ENCODE measurements around the gene HTR2B. TPM values are rescaled to one million over a fixed set of nuclear protein-coding genes. Genes with fewer than 3 reads are reported as not detected.
A peak's percentile ranks its signal among the peaks of the same experiment; 100 is the strongest.
"Not testable (repeated sequence)": the region's sequence is repeated elsewhere in the genome, so short reads cannot be mapped to it uniquely, and the experiment has no call there.

The HTR2B gene
- not detected in 2 replicates for total RNA-seq (2014; rRNA removed; shearing (Covaris generic))

DNA sequence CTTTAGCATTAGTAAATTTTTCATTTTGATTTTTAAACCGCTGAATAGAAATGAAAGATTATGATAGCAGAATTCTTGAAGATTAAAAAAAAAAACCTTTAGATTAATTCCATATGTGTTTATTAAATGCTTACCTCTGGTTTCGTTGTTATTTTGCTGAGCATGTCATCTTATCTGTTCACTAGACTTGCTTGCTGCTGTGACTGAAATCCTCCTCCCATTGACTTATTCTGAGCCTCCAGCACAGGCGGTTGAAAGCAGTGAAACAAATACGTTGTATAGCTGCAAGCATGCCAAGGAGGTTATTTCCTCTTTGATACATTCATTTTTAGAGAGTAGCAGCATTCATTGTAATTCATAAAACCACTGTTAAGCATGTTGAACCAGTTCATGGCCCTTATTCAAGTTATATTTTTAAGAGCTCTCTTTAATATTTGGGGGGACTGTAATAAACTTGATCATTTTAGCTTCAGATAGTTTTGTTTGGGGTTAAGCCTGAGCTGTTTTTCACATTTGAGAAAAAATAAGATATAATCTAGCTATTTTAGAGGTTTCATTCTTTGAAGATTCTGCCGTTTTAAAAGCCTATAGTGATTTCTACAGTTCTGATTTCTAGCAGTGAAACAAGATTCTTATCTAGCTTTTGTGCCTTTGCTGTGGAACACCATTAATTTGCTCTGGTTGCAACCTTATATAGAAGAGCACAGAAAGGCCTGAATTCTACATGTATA is at the start of gene HTR2B:
HTR2B (minus strand) TSS at position 205 of the 731 bp plus-strand sequence. CDS start 1,278 bp downstream, outside the sequence.
- DNase-seq (ENCODE audit: low spot score), result no peak

DNA sequence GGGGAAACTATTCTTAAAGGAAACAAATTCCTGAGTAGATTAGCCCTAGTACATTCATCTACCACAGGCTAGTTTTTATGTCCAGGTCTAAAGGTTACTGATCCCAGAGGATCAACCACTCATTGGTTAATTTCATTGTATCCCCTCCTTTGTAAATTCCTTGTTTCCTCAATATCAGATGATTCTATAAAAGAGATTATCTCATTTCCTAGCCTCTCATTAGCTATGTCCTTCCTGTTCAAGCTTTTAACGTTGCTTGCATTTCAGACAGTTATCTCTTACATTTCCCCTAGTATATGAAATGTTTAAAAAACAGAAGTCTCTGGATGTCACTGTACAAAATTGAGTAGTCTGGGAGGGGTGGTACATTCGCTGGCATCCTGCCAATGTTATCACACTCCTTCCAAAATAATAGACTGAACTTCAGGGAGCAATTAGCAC is 49.4 kb upstream of the HTR2B start:
- no peak for DNase-seq (ENCODE audit: low spot score)

DNA sequence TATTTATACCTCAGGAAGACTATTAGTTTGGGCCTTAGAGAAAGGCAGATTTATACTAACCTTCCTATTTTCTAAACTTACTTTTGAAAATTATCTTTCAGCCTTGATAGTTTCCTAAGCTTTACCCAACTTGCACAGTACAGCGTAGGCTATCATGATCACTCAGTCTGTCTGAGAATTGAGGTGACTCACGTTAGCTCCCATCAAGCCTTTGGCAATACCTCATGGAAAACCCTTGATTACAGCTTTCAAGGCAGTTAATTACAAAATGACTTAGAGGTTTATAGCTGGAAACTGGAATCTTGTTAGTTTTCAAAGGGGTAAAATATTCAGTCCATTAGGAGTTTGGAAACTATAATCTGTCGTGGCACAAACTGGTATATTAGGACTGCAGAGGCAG is 47.2 kb upstream of the HTR2B start:
- no peak for DNase-seq (ENCODE audit: low spot score)

DNA sequence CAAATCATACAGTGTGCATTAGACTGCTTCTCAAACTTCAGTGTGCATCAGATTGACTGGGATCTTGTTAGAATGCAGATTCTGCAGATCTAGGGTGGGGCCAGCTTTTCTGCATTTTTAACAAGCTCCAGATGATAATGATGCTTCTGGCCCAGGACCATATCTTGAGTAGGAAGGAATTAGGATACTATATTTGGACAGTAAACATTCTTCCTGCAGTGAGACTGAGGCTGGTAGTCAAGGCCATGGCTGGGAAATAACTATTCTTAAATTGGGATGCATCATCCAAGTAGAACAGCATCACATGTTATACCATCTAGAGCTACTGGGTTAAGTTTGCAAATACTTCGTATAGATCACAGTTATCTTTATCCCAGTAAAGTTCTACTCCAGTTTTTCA is 45.2 kb upstream of the HTR2B start:
- no peak for DNase-seq (ENCODE audit: low spot score)

DNA sequence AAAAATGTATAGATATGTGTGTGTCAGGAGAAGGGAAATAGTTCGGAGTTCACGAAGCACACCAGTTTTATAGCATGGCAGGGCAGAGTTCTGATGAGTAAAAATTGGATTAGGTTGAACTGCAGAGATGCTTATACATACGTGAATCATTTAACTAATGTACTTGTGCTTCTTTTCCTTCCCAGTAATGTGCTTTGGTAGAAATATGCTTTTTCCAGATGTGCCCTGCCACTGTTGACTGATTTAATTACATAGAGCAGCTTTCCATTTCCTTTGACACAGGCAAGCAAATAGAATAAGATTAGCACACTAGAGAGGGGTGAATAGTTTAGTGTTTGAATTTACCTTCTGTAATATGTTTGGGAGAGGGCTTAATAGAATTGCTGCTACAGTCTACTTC is 44.6 kb upstream of the HTR2B start:
- no peak for DNase-seq (ENCODE audit: low spot score)

DNA sequence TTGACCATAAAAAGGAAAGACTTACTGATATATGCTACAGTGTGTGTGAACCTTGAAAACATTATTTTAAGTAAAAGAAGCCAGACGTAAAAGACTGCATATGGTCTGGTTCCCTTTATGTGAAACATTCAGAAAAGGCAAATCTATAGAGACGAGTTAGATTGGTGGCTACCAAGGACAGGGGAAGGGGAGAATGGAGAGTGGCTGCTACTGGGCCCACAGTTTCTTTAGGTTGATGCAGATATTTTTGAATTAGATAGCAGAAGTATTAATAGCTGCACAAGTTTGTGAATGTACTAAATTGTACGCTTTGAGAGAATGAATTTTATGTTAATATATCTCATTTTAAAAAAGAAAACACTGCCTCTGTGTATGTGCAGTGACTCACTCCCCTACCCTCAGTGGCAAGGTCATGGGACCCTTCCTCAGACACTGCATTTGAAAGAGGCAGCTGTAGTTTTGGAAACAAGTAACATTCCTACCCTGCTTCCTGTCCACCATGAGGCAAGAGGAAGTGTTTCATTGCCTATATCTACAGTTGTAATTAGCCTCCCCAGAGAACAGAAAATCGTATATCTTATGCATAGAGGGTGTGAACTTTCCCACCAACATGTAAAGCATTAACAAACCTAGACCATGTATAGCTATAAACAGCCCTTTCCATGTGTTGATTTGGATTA is 43.8 kb upstream of the HTR2B start:
- no peak for DNase-seq (ENCODE audit: low spot score)

DNA sequence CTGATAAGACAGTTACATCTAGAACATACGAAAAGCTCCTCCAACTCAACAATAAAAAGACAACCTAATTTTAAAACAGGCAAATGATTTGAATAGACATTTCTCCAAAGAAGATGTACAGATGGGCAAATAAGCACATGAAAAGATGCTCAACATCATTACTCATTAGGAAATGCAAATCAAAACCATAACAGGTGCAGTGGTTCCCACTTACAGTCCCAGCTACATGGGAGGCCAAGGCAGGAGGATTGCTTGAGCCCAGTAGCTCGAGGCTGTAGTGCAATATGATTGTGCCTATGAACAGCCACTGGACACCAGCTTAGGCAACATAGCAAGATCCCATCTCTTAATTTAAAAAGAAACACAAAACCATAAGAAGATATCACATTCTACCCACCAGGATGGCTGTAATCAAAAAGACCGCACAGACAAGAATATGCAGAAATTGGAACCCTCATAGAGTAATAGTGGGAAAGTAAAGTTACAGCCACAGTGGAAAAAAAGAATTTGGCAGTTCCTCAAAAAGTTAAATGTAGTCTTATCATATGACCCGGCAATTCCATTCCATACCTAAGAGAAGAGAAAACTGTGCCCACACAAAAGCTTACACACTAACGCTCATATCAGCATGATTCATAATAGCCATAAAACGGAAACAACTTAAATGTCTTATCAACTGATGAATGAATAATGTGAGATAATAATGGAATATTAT is 43.1 kb upstream of the HTR2B start:
- DNase-seq (ENCODE audit: low spot score), result no peak

DNA sequence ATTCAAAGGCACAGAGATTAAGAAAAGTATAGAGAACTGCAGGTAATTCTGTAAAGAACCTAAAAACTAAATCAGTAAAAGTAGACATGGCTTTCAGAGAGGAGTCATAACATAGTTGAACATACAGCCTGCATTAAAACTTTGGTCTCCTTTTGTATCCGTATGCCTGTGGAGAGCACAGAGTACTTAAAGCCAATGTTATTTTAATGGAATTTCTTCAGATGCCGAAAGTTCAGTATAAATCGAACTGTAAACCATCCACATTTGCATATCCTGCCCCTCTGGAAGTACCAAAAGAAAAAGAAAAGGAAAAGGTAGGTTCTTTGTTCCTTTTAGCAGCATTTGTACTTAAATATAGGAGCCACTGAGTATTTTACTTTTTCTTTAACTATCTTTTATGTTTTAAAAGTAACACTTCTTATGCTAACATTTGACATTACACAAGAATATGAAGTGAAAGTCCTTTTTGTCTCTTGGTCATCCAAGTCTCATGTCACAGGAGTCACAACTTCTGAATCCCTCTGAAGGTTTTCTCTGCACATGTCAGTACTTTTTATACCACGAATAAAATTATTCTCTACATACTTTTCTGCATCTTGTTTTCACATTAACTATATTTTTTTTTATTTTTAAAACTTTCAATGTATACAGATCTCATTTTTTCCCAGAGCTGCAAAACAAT is 38.7 kb upstream of the HTR2B start:
- DNase-seq (ENCODE audit: low spot score), result no peak

DNA sequence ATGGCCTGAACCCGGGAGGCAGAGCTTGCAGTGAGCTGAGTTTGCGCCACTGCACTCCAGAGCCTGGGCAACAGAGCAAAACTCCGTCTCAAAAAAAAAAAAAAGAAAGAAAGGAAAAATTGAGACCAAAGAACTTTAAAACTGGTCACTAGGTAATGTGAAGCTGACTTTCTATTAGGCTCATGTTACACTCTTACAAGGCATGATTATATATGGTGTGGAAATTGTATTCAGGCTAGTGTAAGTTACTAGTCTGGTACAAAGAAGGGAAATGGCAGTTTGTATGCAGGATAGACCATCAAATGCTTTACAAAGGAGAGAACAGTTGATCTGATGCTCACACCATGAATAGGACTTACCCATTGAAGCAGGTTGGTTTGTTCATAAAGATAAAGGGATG is 38.2 kb upstream of the HTR2B start:
- DNase-seq (ENCODE audit: low spot score), result no peak

DNA sequence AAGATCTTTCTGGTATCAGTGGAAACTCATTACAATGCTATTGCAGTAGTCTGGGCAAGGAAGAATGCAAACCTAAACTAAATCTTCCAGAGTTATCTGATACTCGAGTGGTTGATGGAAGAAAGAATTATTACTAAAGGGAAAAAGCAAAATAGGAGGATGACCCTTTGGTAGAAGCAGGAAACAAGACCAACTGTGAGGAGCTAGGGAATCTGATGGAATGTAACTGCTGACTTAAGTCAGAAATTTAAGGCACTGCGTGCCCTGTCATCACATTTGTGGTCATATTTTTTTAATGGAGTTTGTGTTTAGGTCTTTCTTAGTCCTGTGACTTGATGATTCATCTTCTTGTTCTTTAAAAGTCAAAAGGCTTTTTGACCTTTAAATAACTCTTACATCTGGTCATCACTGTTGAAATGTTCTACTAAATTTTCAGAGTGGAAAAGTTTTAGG is 37.1 kb upstream of the HTR2B start:
- peak; percentile 89 for DNase-seq (ENCODE audit: low spot score)

DNA sequence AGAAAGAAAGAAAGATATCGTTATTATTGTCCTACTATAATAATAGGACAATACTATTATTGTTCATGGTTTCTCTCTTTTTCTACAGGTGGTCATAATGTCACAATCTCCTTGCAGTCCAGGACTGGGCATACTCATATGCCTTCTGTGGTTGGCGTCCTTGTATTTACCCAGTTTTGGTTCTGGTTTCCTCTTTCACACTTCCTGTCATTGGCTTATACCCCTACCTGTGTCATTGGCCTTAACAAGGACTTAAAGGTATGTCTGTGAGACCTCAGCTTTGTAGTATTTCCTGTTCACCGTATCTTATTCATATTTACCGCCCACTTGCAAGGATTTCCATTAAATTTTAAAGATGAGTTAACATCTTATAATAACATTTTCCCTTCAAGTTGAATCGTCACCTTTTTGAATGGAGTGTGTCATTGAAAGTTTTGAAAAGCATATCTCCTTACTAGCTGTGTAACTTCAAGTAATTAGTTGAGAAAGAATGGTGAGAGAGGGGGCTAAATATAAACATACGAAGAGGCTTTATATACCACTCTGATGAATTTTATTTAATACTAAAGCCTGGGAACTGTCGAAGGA is 36.5 kb upstream of the HTR2B start:
- DNase-seq (ENCODE audit: low spot score), result peak; percentile 43

DNA sequence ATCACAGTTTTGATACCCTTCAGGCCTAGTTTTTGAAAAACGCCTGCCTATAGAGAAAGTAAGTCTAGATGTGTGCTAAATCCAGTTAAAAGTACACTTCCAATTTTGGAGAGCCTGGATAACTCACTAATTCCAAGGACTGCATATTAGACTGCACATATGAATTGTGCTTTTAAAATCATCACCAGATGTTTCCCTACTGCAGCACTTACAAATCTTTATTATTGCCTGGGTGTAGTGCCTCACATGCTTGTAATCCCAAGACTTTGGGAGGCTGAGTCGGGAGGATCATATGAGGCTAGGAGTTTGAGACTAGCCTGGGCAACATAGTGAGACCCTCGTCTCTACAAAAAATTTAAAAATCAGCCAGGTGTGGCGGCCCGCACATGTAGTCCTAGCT is 35.9 kb upstream of the HTR2B start:
- no peak for DNase-seq (ENCODE audit: low spot score)

DNA sequence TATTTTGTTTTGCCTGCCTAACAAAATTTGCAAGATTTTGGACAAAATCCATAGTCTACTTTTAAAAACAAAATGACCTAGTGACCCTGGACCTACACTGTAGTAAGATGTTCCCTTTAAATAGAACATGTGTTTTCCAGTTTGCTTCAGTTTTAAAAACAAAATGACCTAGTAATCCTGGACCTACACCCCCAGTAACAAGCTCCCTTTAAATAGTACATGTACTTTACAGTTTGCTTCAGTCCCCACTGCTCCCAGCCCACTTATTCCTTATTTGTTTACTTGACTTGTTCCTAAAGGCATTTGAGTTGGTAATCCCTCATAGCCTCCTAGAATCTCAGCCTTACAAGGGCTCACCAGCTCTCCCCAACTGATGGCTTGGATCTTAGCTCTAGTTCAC is 34.5 kb upstream of the HTR2B start:
- DNase-seq (ENCODE audit: low spot score), result no peak

DNA sequence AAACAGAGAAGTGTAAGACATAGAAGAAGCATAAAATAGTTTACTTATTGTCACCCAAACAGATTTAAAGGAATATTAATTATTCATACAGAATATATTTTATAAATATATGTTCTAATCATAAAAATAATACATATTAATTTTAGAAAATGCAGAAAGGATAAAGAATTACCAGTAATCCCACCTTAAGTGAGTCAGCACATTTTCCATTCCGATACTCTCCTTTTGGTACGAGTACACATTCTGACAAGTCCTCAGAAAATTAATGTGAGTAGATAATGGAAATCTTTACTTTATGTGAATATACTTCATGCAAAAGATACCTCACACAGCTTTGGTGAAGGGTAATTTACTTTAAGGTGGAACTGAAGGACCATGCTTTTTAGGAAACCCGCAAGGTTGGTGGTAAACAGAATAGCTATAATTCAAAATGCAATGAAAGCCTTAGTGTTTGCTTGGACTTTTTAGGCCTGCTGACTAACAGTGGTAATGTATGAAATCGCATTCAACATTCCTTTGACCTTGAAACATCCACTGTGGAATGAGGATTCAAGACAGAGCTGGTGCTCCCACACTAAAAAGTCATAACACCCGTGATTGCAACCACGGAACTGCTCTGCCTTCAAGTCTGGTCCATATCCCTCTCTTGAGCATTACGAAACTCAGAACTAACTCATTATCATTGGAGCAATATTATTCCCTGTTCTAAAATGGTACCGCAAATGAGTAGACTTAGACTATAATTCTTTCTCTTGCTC is 28.1 kb upstream of the HTR2B start:
- no peak for DNase-seq (ENCODE audit: low spot score)

DNA sequence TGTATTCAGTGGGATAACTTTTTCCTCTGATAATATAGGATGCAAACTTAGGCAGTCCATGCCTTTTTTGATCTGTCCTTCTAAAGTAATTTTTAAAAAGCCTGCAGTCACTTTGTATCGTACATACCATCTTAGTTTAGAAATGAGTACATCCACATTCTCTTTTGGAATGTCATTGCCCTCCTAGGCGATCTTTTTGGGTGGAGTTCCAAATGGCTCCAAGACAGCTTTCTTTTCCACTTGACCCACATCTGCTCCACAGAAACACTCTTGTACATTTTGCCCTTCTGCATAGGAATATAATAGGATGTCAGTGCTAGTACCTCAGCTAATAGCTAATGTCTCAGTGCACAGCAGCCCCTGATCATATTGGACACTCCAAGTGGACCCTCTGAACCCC is 21.8 kb upstream of the HTR2B start:
- no peak for DNase-seq (ENCODE audit: low spot score)

DNA sequence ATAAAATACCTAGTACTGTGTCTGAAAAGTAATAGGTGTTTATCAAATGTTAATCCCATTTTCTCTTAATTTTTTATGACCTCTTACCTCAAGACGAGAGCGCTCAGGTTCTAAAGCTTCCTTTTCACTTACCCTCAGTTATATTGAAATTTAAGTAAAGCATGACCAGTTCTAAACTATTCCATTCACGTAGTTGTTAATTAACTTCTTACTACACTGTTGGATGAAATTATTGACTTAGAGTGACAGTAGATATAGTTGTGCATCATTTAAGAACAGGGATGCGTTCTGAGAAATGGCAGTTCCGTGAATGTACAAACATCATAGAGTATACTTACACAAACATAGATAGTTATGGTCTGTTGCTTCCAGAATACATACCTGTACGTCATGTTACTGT is 20.1 kb upstream of the HTR2B start:
- no peak for DNase-seq (ENCODE audit: low spot score)

DNA sequence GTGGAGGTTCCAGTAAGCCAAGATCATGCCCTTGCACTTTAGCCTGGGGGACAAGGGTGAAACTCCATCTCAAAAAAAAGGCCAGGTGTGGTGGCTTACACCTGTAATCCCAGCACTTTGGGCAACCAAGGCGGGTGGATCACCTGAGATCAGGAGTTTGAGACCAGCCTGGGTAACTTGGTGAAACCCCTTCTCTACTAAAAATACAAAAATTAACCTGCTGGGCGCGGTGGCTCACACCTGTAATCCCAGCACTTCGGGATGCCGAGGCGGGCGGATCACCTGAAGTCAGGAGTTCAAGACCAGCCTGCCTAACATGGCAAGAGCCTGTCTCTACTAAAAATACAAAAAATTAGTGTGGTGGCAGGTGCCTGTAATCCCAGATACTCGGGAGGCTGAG is 16.0 kb upstream of the HTR2B start:
- not testable (repeated sequence) for DNase-seq (ENCODE audit: low spot score)

DNA sequence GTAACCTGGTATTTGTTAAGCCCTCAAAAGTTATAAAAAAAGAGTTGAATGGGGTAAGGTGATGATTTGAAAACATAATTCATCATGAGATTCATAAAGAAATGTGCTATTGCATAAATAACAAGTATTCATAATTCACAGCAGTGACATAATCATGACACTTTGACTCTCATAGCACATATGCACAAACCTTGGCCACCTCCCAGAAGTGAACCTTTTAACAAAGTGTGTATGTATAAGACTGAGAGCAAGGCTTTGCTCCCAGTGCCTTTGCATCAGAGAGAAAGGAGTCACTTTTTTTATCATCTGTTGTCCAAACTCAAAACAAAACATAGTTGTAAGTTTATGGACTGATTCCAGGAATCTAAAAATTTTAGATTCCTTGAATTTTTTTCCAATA is 15.0 kb upstream of the HTR2B start:
- DNase-seq (ENCODE audit: low spot score), result no peak

DNA sequence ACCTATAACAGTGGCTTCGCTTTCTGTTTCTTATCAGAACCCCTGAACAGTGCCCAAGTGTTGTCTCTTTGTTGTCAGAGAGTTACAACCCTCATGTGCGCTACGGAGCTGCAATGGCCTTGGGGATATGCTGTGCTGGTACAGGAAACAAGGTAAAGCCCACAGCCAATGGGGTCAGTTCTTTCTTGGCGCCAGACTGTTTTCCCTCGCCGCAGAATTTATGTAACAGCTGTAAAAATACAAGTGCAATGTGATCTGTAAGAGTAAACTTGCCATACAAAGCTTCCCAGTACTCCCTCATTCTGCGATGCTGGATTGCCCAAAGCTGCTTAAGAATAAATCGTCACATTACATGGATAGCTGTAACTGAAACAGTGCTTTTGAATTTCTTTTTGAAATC is 13.9 kb upstream of the HTR2B start:
- DNase-seq (ENCODE audit: low spot score), result no peak

DNA sequence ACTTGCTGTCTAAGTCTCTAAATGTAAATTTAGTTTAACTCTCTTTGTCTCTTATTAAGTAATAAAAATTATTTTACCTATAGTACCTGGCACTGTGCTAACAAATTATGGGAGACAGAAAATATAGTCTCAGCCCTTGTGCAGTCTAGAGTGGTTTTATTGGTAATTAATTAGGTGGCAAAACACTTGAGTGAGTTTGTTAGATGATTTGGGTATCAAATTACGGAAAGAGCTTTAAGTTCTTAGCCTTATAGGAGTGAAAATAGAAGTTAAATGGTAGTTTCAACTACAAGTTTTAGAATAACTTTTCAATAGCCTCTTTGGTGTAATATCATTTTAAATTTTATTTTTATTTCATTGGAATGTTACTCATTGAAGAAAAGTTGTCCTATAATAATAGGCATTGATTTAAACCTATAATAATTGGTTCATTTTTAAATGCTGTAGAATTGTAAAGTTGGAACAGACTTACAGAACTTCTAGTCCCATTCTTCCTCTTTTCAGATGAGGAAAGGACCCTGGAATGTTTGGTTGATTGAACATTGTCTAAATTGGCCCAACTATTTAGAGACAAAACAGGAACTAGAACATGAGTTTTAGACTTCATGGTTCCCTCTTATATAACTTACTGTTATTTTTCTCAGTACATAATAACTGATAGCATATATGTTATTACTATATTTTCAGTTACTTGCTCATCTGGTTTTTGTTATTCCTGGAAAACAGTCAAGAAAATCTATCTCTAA is 10.2 kb upstream of the HTR2B start:
- DNase-seq (ENCODE audit: low spot score), result no peak

All from H4 (cell line).